ENCODE measurements around the gene NDOR1.

Gene NDOR1

DNA sequence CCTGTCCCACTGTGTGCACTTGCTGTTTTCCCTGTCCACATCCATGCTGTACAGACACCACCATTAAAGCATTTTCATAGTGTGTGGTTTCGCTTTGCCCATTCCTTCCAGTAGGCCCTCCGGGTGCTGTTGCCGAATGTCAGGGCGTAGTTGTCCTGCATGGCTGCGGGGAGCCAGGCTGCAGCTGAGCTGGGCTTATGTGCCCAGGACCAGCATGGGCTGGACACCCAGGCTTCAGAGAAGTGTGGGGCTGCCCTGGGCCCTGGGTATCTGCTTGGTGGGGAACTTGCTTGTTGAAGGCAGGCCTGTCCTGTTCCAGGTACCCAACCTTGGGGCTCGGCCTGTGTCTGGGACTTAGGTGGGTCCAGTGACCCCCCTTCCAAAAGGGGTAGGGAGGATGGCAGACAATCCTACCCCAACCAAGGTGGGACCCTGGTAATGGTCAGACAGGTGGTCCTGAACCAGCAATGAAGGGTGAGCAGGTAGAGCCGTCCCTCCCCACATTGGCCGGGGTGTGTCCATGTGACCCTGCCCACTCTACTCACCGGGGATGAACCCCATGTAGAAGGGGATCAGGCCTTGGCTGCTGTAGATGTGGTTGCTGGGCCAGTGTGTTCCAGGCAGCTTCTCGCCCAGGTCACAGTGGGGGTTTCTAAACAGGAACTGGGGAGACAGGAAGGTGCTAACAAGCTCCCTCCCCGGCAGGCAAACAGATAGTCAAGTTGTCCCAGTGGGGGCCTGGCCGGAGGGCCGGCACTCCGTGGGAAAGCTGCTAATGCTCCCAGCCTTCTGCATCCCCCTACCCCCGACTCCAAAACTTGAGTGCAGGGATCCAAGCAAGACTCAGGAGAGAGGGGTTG is 38.4 kb downstream of the NDOR1 start:
- peaks cover 40% of the 10 kb centered on the region for H3K4me1 ChIP-seq (ENCODE audit: control insufficient read depth, low read length)
- TF ChIP-seq EZH2phosphoT487 (IDR thresholded peaks at IDR 0.05; ENCODE audit: borderline replicate concordance, low read length): no peak
- TF ChIP-seq, protein P1, sequence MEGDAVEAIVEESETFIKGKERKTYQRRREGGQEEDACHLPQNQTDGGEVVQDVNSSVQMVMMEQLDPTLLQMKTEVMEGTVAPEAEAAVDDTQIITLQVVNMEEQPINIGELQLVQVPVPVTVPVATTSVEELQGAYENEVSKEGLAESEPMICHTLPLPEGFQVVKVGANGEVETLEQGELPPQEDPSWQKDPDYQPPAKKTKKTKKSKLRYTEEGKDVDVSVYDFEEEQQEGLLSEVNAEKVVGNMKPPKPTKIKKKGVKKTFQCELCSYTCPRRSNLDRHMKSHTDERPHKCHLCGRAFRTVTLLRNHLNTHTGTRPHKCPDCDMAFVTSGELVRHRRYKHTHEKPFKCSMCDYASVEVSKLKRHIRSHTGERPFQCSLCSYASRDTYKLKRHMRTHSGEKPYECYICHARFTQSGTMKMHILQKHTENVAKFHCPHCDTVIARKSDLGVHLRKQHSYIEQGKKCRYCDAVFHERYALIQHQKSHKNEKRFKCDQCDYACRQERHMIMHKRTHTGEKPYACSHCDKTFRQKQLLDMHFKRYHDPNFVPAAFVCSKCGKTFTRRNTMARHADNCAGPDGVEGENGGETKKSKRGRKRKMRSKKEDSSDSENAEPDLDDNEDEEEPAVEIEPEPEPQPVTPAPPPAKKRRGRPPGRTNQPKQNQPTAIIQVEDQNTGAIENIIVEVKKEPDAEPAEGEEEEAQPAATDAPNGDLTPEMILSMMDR (IDR thresholded peaks at IDR 0.05; ENCODE audit: low read depth, low read length, poor library complexity, severe bottlenecking): no peak
- no peak overlapping the region for H3K27ac ChIP-seq (ENCODE audit: low read depth, low read length)
- peak overlapping the region; percentile 10; the same call in 1 of the 2 replicates for H3K4me3 ChIP-seq (ENCODE audit: low read length)
- peaks cover 32% of the 10 kb centered on the region for H3K79me2 ChIP-seq (ENCODE audit: control insufficient read depth, low read length)
- no peaks in the 10 kb centered on the region for H3K9me2 ChIP-seq (replicated peaks; ENCODE audit: control insufficient read depth, low read length)
- H3K9me3 ChIP-seq (ENCODE audit: control insufficient read depth, insufficient read depth, low read length): no peaks in the 10 kb centered on the region
- H3K4me2 ChIP-seq (ENCODE audit: low read length): peak overlapping the region; percentile 82
- no peaks in the 10 kb centered on the region for H3K27me3 ChIP-seq (ENCODE audit: control insufficient read depth, low read length)
- peaks cover 28% of the 10 kb centered on the region for H3K36me3 ChIP-seq (ENCODE audit: control insufficient read depth, low read length)
- peaks cover 12% of the 10 kb centered on the region for H3F3A ChIP-seq (ENCODE audit: control insufficient read depth, insufficient read depth)
- peaks cover 21% of the 10 kb centered on the region for H4K20me1 ChIP-seq (ENCODE audit: control insufficient read depth, insufficient read depth, low read depth, low read length)

DNA sequence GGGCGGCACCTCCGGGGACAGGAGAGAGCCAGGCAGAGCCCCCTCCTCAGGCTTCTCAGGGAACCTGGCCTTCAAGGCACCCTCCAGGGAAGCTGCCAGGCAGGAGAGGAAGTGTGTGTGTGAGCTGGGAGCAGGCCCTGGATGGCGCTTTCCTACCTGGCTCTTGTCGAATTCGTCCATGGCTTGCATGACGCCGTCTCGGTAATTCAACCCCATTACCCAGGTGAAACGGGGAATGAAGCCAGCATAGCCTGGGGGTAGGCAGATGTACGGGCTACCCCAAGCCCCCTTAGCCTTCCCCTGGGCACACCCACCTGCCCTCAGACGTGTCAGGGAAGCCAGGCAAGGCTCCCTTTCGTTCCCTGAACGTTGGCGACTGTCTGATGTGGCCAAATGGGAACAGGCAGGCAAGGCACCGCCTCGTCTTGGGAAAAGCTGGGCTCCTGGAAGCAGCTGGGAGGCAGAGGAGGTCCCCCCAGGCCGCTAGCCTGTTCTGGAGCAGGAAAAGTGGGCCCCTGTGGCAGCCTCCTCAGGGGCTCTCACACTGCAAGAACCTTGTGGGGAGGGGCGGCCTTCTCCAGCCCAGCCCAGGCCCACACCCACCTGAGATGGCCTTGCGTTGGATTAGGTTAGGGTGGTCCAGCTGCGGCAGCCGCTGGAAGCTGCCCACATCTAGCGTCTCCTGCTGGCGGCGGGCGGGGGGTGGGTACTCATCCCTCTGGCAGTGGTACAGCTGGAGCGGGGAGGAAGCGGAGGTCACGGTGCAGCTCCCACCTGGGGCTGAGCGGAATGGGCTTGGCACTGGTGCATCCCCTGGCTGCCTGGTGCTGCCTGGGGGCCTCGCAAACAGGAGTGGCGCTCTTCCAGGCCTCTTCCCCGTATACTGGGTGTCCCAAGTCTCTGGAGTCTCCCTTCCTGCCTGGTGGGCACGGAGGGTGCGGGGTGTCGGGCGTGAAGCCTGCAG is 39.3 kb downstream of the NDOR1 start:
- Histone ChIP-seq H3K79me2 (ENCODE audit: control insufficient read depth, low read length) (peaks cover 23% of the 10 kb centered on the region), H3K4me1 (ENCODE audit: control insufficient read depth, low read length) (peaks cover 36% of the 10 kb centered on the region), H3K27ac (ENCODE audit: low read depth, low read length) (no peak overlapping the region), H3K27me3 (ENCODE audit: control insufficient read depth, low read length) (no peaks in the 10 kb centered on the region), H3K9me2 (replicated peaks; ENCODE audit: control insufficient read depth, low read length) (no peaks in the 10 kb centered on the region), H3K4me2 (ENCODE audit: low read length) (no peak overlapping the region), H3F3A (ENCODE audit: control insufficient read depth, insufficient read depth) (peaks cover 12% of the 10 kb centered on the region), H3K9me3 (ENCODE audit: control insufficient read depth, insufficient read depth, low read length) (no peaks in the 10 kb centered on the region), H3K36me3 (ENCODE audit: control insufficient read depth, low read length) (peaks cover 26% of the 10 kb centered on the region), H4K20me1 (ENCODE audit: control insufficient read depth, insufficient read depth, low read depth, low read length) (peaks cover 21% of the 10 kb centered on the region), H3K4me3 (ENCODE audit: low read length) (no peak overlapping the region)
- no peak for TF ChIP-seq EZH2phosphoT487 (IDR thresholded peaks at IDR 0.05; ENCODE audit: borderline replicate concordance, low read length)
- TF ChIP-seq, protein P1 (IDR thresholded peaks at IDR 0.05; ENCODE audit: low read depth, low read length, poor library complexity, severe bottlenecking): no peak

DNA sequence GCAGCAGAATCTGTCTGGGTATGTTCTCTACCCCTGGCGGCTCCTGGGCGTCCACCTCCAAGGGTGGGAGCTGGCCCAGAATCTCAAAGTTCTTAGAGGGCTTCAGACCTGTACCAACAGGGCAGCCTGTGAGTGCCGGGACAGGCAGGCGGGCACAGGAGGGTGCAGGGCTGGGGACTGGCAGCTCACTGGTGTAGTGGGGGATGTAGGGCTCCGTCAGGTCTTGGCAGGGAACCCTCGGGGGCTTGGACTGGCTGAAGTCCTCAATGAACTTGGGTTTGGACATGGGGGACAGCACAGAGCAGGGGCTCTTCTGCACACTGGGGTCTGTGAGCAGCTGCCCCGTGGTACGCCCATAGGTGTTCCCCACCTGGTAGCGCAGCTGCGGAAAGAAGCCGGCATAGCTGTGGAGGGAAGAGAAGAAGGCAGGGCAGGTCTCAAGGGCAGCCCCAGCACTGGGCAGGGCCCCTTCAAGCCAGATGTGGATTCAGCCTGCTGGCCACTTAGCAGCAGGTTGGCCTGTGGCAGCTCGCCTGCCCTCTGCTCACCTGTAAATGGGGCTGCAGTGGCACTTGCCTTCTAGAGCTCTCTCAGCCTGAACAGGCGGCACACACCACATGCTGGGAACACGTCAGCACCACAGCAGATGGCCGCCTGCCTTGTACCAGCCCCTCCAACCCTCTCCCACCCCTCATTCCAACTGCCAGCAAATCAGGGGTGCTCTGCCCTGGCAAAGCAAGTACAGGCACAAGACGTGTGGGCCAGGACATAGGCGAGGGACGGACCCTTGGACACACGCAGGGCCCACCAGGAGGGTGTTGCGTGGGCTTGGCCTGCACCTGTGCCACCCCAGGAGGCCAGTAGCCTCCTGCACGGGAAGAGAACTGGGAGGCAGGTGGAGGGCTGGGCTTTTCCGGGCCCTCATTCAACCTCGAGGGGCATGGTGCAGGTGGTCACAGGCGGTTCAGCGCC is 40.2 kb downstream of the NDOR1 start:
- Histone ChIP-seq H3K4me3 (ENCODE audit: low read length) (no peak overlapping the region), H4K20me1 (ENCODE audit: control insufficient read depth, insufficient read depth, low read depth, low read length) (peaks cover 21% of the 10 kb centered on the region), H3K27me3 (ENCODE audit: control insufficient read depth, low read length) (no peaks in the 10 kb centered on the region), H3K9me3 (ENCODE audit: control insufficient read depth, insufficient read depth, low read length) (no peaks in the 10 kb centered on the region), H3K27ac (ENCODE audit: low read depth, low read length) (no peak overlapping the region), H3K79me2 (ENCODE audit: control insufficient read depth, low read length) (peaks cover 19% of the 10 kb centered on the region), H3K9me2 (replicated peaks; ENCODE audit: control insufficient read depth, low read length) (no peaks in the 10 kb centered on the region), H3K4me2 (ENCODE audit: low read length) (no peak overlapping the region), H3K4me1 (ENCODE audit: control insufficient read depth, low read length) (peaks cover 36% of the 10 kb centered on the region), H3K36me3 (ENCODE audit: control insufficient read depth, low read length) (peaks cover 26% of the 10 kb centered on the region), H3F3A (ENCODE audit: control insufficient read depth, insufficient read depth) (peaks cover 12% of the 10 kb centered on the region)
- TF ChIP-seq, protein P1 (IDR thresholded peaks at IDR 0.05; ENCODE audit: low read depth, low read length, poor library complexity, severe bottlenecking): no peak
- TF ChIP-seq EZH2phosphoT487 (IDR thresholded peaks at IDR 0.05; ENCODE audit: borderline replicate concordance, low read length): no peak
